Epithelial cell of prostate (primary cell): ENCODE results near the gene LINGO1.

Source experiments
- DNase-seq: peaks from one replicate; pipeline ENCODE4 v3.0.0-alpha.2; 2011; ENCODE audit warnings: low read depth, low spot score
- H3K27ac ChIP-seq: fragments of 450-650 bp; 2 replicates; pipeline ENCODE4 v1.5.1; 2017; ENCODE audit warnings: mild to moderate bottlenecking

The LINGO1 gene

GRCh38 chr15:77633134-77633912 lies 611 bp upstream of the LINGO1 start:
- no peak overlapping the region for H3K27ac ChIP-seq
- DNase-seq = no peak

GRCh38 chr15:77631745-77632533 lies 773 bp downstream of the LINGO1 start:
- no peak overlapping the region for H3K27ac ChIP-seq
- no peak for DNase-seq

- H3K27ac ChIP-seq = no peak overlapping the region
- no peak for DNase-seq
Observed at GRCh38 chr15:77630956-77631744, 1.6 kb downstream of the LINGO1 start.

GRCh38 chr15:77630056-77630455 lies 2.7 kb downstream of the LINGO1 start:
- no peak for DNase-seq
- H3K27ac ChIP-seq = no peak overlapping the region

- H3K27ac ChIP-seq = no peak overlapping the region
- DNase-seq = no peak
Observed at GRCh38 chr15:77629070-77630030, 3.4 kb downstream of the LINGO1 start.

- H3K27ac ChIP-seq = no peak overlapping the region
- no peak for DNase-seq
Observed at GRCh38 chr15:77628010-77628409, 4.7 kb downstream of the LINGO1 start.

GRCh38 chr15:77627581-77627980 lies 5.1 kb downstream of the LINGO1 start:
- no peak overlapping the region for H3K27ac ChIP-seq
- no peak for DNase-seq

GRCh38 chr15:77627067-77627466 lies 5.6 kb downstream of the LINGO1 start:
- no peak overlapping the region for H3K27ac ChIP-seq
- no peak for DNase-seq

GRCh38 chr15:77626002-77626401 lies 6.7 kb downstream of the LINGO1 start:
- no peak for DNase-seq
- H3K27ac ChIP-seq = no peak overlapping the region

- no peak for DNase-seq
- no peak overlapping the region for H3K27ac ChIP-seq
Observed at GRCh38 chr15:77625376-77625775, 7.3 kb downstream of the LINGO1 start.

- DNase-seq = no peak
- H3K27ac ChIP-seq = no peak overlapping the region
Observed at GRCh38 chr15:77624868-77625267, 7.8 kb downstream of the LINGO1 start.

- no peak for DNase-seq
Observed at GRCh38 chr15:77623755-77624524, 8.8 kb downstream of the LINGO1 start.

GRCh38 chr15:77622934-77623754 lies 9.6 kb downstream of the LINGO1 start:
- no peak for DNase-seq
- no peak overlapping the region for H3K27ac ChIP-seq

More at GRCh38 chr15:77623755-77624524, 8.8 kb downstream of the LINGO1 start:
- no peak overlapping the region for H3K27ac ChIP-seq

GRCh38 chr15:77622209-77622933 lies 10.3 kb downstream of the LINGO1 start:
- no peak overlapping the region for H3K27ac ChIP-seq
- DNase-seq = no peak

- H3K27ac ChIP-seq = no peak overlapping the region
Observed at GRCh38 chr15:77621847-77622208, 10.9 kb downstream of the LINGO1 start.

GRCh38 chr15:77620960-77621647 lies 11.6 kb downstream of the LINGO1 start:
- no peak for DNase-seq
- no peak overlapping the region for H3K27ac ChIP-seq

More at GRCh38 chr15:77621847-77622208, 10.9 kb downstream of the LINGO1 start:
- no peak for DNase-seq

GRCh38 chr15:77620297-77620696 lies 12.4 kb downstream of the LINGO1 start:
- no peak for DNase-seq
- no peak overlapping the region for H3K27ac ChIP-seq
